ENCODE results near the gene TRIM46. TPM values are rescaled to one million over a fixed set of nuclear protein-coding genes. Genes with fewer than 3 reads are reported as not detected.

Gene TRIM46
- total RNA-seq, 6 donors from 2014 or later = 0.30 to 0.64 (median 0.57) TPM; not detected in 3

GRCh38 chr1:155200920-155201319, 27.3 kb downstream of the TRIM46 start:
- DNase-seq = no peak
- ATAC-seq (ENCODE audit: low FRiP score in 2 of 2) = no peak
- no peak overlapping the region for H3K27ac ChIP-seq
- no peak overlapping the region for H3K4me3 ChIP-seq
- H3K27me3 ChIP-seq = no peaks in the 10 kb centered on the region
- H3K9me3 ChIP-seq = no peaks in the 10 kb centered on the region
- no peak for TF ChIP-seq POLR2AphosphoS5 (IDR thresholded peaks at IDR 0.05)
- TF ChIP-seq CTCF (IDR thresholded peaks at IDR 0.05) = no peak
- TF ChIP-seq EP300 (IDR thresholded peaks at IDR 0.05) = no peak
- TF ChIP-seq POLR2A (IDR thresholded peaks at IDR 0.05) = no peak
- WGBS, 2 donors = 90 to 92% methylated on average over 3 to 5 of the region's 5 CpGs
- peaks cover 0 to 14% (median 7%) of the 10 kb centered on the region in 4 donors for H3K36me3 ChIP-seq
- H3K4me1 ChIP-seq = no peaks in the 10 kb centered on the region

- no peak for DNase-seq
- Histone ChIP-seq H3K27ac (no peak overlapping the region), H3K4me1 (peaks cover 7 to 9% (median 8%) of the 10 kb centered on the region in 4 donors), H3K27me3 (no peaks in the 10 kb centered on the region), H3K9me3 (no peaks in the 10 kb centered on the region), H3K36me3 (peaks cover 0 to 11% (median 7%) of the 10 kb centered on the region in 4 donors), H3K4me3 (no peak overlapping the region)
- no peak for ATAC-seq (ENCODE audit: low FRiP score in 2 of 2)
- 85 to 93% methylated on average over 7 of the region's 7 CpGs for WGBS, 2 donors
- TF ChIP-seq EP300 (IDR thresholded peaks at IDR 0.05) = no peak
- TF ChIP-seq POLR2AphosphoS5 (IDR thresholded peaks at IDR 0.05) = no peak
- no peak for TF ChIP-seq CTCF (IDR thresholded peaks at IDR 0.05)
- TF ChIP-seq POLR2A (IDR thresholded peaks at IDR 0.05) = no peak
These were observed 28.5 kb downstream of the TRIM46 start for GRCh38 chr1:155202198-155202597.

GRCh38 chr1:155202731-155203515, 29.3 kb downstream of the TRIM46 start:
- Histone ChIP-seq H3K4me1 (peaks cover 14 to 16% (median 15%) of the 10 kb centered on the region in 4 donors), H3K36me3 (peaks cover 0 to 7% (median 5%) of the 10 kb centered on the region in 4 donors), H3K4me3 (no peak overlapping the region), H3K27ac (no peak overlapping the region), H3K9me3 (no peaks in the 10 kb centered on the region), H3K27me3 (no peaks in the 10 kb centered on the region)
- TF ChIP-seq POLR2AphosphoS5 (IDR thresholded peaks at IDR 0.05) (no peak), EP300 (IDR thresholded peaks at IDR 0.05) (no peak), POLR2A (IDR thresholded peaks at IDR 0.05) (no peak), CTCF (IDR thresholded peaks at IDR 0.05) (no peak)
- DNase-seq (peak in 1 of 2 donors; percentile 49), ATAC-seq (ENCODE audit: low FRiP score in 2 of 2) (no peak)
- WGBS, 2 donors = 89 to 92% methylated on average over 16 to 18 of the region's 19 CpGs

- no peak for TF ChIP-seq CTCF (IDR thresholded peaks at IDR 0.05)
- TF ChIP-seq POLR2A (IDR thresholded peaks at IDR 0.05) = no peak
- no peak for TF ChIP-seq POLR2AphosphoS5 (IDR thresholded peaks at IDR 0.05)
- no peak for TF ChIP-seq EP300 (IDR thresholded peaks at IDR 0.05)
- peaks cover 26 to 28% (median 27%) of the 10 kb centered on the region in 4 donors for H3K4me1 ChIP-seq
- DNase-seq = no peak
- no peaks in the 10 kb centered on the region for H3K36me3 ChIP-seq
- H3K27me3 ChIP-seq = no peaks in the 10 kb centered on the region
- no peak for ATAC-seq (ENCODE audit: low FRiP score in 2 of 2)
- no peaks in the 10 kb centered on the region for H3K9me3 ChIP-seq
- no peak overlapping the region for H3K4me3 ChIP-seq
- 96 to 97% methylated on average over 14 of the region's 14 CpGs for WGBS, 2 donors
- H3K27ac ChIP-seq = no peak overlapping the region
These were observed 31.4 kb downstream of the TRIM46 start for GRCh38 chr1:155205035-155205434.
